Liver (tissue), 3 donors: ENCODE measurements around the gene MOGAT2.

Experiments
- EGR1 ChIP-seq, 2 donors: IDR thresholded peaks; 2 replicates each; pipeline ENCODE4 v1.6.1; 2016 to 2018; ENCODE audit warnings: antibody characterized with exemption in 2 of 2, low read depth in 2 of 2
- JUND ChIP-seq, 2 donors: IDR thresholded peaks; 2 replicates each; pipeline ENCODE4 v1.6.1; 2016; ENCODE audit warnings: antibody characterized with exemption in 2 of 2
- RAD21 ChIP-seq, 2 donors: IDR thresholded peaks; 2 replicates each; pipeline ENCODE4 v1.6.1; 2016; ENCODE audit warnings: antibody characterized with exemption in 2 of 2, mild to moderate bottlenecking in 2 of 2
- SP1 ChIP-seq: IDR thresholded peaks from 2 replicates; pipeline ENCODE4 v1.6.1; 2018; ENCODE audit warnings: antibody characterized with exemption, mild to moderate bottlenecking
- TAF1 ChIP-seq: conservative IDR thresholded peaks from 2 replicates; pipeline ENCODE4 v1.6.1; 2016; ENCODE audit warnings: antibody characterized with exemption, mild to moderate bottlenecking
- YY1 ChIP-seq: IDR thresholded peaks from 2 replicates; pipeline ENCODE4 v1.6.1; 2016; ENCODE audit warnings: antibody characterized with exemption, mild to moderate bottlenecking
- TF ChIP-seq, protein P1 (sequence below): fragments of 150-350 bp; IDR thresholded peaks from 2 replicates; pipeline ENCODE4 v1.5.1; 2017; ENCODE audit warnings: improper control_type of control experiment, low read depth, low read length; ENCODE audit not compliant: missing input control
- TF ChIP-seq, protein P2 (sequence below): IDR thresholded peaks from 2 replicates; pipeline ENCODE4 v1.6.1; 2016; ENCODE audit warnings: antibody characterized with exemption, mild to moderate bottlenecking
- TF ChIP-seq, protein P3 (sequence below): IDR thresholded peaks from 2 replicates; pipeline ENCODE4 v1.6.1; 2016; ENCODE audit warnings: antibody characterized with exemption
- TF ChIP-seq, protein P4 (sequence below): IDR thresholded peaks from 2 replicates; pipeline ENCODE4 v1.6.1; 2016; ENCODE audit warnings: antibody characterized with exemption
- TF ChIP-seq, protein P5 (sequence below): IDR thresholded peaks from 2 replicates; pipeline ENCODE4 v1.6.1; 2016; ENCODE audit warnings: antibody characterized with exemption
- donor health status: healthy.
- donor health status: healthy.

DNA sequence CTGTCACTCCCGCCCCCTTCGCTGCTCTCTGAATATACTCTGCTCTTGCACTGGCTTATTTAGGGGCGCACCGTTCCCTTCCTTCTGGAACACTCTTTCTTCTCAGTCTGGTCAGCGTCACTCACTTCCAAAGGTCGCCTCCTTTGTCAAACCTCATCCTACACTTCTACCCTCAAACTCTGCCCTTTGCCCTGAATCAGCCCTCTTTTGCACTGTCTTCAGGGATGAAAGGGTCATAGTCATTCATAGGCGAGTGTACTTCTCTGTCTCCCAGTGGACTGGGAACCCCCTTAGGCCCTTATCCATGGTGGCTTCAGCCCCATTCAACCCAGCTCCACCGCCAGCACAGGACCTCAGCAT lies 15.4 kb downstream of the MOGAT2 start:
- TF ChIP-seq, protein P1, sequence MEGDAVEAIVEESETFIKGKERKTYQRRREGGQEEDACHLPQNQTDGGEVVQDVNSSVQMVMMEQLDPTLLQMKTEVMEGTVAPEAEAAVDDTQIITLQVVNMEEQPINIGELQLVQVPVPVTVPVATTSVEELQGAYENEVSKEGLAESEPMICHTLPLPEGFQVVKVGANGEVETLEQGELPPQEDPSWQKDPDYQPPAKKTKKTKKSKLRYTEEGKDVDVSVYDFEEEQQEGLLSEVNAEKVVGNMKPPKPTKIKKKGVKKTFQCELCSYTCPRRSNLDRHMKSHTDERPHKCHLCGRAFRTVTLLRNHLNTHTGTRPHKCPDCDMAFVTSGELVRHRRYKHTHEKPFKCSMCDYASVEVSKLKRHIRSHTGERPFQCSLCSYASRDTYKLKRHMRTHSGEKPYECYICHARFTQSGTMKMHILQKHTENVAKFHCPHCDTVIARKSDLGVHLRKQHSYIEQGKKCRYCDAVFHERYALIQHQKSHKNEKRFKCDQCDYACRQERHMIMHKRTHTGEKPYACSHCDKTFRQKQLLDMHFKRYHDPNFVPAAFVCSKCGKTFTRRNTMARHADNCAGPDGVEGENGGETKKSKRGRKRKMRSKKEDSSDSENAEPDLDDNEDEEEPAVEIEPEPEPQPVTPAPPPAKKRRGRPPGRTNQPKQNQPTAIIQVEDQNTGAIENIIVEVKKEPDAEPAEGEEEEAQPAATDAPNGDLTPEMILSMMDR = no peak
- TF ChIP-seq RAD21 (IDR thresholded peaks at IDR 0.05) (no peak), YY1 (no peak), JUND (IDR thresholded peaks at IDR 0.05) (no peak), TAF1 (no peak), SP1 (no peak), EGR1 (IDR thresholded peaks at IDR 0.05; ENCODE audit: low read depth in 2 of 2) (no peak)
- TF ChIP-seq, protein P2, sequence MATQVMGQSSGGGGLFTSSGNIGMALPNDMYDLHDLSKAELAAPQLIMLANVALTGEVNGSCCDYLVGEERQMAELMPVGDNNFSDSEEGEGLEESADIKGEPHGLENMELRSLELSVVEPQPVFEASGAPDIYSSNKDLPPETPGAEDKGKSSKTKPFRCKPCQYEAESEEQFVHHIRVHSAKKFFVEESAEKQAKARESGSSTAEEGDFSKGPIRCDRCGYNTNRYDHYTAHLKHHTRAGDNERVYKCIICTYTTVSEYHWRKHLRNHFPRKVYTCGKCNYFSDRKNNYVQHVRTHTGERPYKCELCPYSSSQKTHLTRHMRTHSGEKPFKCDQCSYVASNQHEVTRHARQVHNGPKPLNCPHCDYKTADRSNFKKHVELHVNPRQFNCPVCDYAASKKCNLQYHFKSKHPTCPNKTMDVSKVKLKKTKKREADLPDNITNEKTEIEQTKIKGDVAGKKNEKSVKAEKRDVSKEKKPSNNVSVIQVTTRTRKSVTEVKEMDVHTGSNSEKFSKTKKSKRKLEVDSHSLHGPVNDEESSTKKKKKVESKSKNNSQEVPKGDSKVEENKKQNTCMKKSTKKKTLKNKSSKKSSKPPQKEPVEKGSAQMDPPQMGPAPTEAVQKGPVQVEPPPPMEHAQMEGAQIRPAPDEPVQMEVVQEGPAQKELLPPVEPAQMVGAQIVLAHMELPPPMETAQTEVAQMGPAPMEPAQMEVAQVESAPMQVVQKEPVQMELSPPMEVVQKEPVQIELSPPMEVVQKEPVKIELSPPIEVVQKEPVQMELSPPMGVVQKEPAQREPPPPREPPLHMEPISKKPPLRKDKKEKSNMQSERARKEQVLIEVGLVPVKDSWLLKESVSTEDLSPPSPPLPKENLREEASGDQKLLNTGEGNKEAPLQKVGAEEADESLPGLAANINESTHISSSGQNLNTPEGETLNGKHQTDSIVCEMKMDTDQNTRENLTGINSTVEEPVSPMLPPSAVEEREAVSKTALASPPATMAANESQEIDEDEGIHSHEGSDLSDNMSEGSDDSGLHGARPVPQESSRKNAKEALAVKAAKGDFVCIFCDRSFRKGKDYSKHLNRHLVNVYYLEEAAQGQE = no peak
- TF ChIP-seq, protein P3, sequence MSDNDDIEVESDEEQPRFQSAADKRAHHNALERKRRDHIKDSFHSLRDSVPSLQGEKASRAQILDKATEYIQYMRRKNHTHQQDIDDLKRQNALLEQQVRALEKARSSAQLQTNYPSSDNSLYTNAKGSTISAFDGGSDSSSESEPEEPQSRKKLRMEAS = no peak
- TF ChIP-seq, protein P4, sequence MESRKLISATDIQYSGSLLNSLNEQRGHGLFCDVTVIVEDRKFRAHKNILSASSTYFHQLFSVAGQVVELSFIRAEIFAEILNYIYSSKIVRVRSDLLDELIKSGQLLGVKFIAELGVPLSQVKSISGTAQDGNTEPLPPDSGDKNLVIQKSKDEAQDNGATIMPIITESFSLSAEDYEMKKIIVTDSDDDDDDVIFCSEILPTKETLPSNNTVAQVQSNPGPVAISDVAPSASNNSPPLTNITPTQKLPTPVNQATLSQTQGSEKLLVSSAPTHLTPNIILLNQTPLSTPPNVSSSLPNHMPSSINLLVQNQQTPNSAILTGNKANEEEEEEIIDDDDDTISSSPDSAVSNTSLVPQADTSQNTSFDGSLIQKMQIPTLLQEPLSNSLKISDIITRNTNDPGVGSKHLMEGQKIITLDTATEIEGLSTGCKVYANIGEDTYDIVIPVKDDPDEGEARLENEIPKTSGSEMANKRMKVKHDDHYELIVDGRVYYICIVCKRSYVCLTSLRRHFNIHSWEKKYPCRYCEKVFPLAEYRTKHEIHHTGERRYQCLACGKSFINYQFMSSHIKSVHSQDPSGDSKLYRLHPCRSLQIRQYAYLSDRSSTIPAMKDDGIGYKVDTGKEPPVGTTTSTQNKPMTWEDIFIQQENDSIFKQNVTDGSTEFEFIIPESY = no peak
- TF ChIP-seq, protein P5, sequence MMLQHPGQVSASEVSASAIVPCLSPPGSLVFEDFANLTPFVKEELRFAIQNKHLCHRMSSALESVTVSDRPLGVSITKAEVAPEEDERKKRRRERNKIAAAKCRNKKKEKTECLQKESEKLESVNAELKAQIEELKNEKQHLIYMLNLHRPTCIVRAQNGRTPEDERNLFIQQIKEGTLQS = no peak
